Gastroesophageal sphincter (tissue), 3 donors: ENCODE measurements around the gene GGTA1.

Source experiments
- CTCF ChIP-seq, 4 experiments: fragments of 200-600 bp in 2 of 4; fragments of 450-650 bp in 2 of 4; sonication (generic) in 1 of 4; IDR thresholded peaks; one replicate each; pipeline ENCODE4 v1.5.1; 2017 to 2019; ENCODE audit warnings: antibody characterized with exemption in 4 of 4, mild to moderate bottlenecking in 2 of 4, moderate library complexity in 2 of 4
- EP300 ChIP-seq: sonication (generic); formaldehyde crosslinking; IDR thresholded peaks from one replicate; pipeline ENCODE4 v1.6.1; 2017; ENCODE audit warnings: antibody characterized with exemption, mild to moderate bottlenecking
- POLR2AphosphoS5 ChIP-seq: sonication (generic); formaldehyde crosslinking; IDR thresholded peaks from one replicate; pipeline ENCODE4 v1.6.1; 2017; ENCODE audit warnings: antibody characterized with exemption

GRCh38 chr9:121447321-121447834, 52.3 kb downstream of the GGTA1 start:
- TF ChIP-seq POLR2AphosphoS5, result no peak
- TF ChIP-seq EP300, result no peak
- no peak for TF ChIP-seq CTCF (IDR thresholded peaks at IDR 0.05)
